ENCODE results near the gene KCNRG.

KCNRG gene

DNA sequence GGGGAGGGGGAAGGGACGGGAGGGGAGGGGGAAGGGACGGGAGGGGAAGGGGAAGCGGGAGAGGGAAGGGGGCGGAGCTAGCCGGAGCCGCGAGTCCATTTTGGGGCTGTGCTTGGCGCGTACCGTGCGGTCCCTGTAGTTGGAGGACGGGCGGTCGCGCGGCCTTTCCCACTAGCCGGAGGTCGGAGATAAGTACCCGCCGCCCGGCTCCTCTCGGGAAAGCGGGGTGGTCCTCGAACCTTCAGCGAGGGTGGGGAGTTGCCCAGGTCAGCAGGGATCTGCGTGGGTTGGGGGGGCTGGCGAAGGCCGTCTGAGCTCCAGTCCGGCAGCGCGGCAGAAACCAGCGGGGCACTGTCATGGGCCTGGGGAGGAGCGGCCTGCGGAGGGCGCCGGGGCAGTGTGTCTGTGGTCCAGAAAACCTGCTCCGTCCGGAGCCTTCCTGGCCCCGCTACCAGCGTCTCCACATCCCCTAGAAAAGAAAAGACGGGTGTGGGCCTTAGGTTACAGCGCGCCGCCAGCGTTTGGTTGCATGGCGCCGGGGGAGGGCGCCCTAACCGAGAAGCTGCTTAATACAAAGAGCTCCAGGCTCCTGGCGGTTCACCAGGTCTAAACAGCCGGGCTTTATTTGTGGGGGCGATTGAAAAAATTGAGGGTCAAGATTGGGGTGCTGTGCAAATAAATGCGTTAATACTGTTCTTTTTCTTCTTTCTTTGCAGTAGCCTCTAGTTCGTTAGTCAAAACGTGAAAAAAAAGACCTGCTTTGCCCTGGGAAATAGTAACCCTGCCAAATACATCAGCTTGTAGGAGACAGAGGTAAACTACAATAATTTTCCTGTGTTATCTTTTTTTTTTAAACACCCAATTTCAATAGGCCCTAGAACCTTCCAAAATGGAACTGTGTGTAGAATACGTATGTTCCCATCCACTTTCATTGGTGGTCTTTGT, 18.0 kb upstream of the KCNRG start, which contains the start of gene TRIM13:
Gene TRIM13 (plus strand): TSS at position 92 of the 945 bp plus-strand sequence. CDS start 14,899 bp downstream, outside the sequence.
- Mint-ChIP-seq H3K9me3 (no peaks in the 10 kb centered on the region), H3K4me1 (ENCODE audit: low read depth) (peaks cover 28% of the 10 kb centered on the region), H3K27ac (peak within 1 kb of the TSS; percentile 82), H3K27me3 (ENCODE audit: low read depth) (no peaks in the 10 kb centered on the region), H3K4me3 (peak within 1 kb of the TSS; percentile 84), H3K36me3 (ENCODE audit: low read depth) (peaks cover 31% of the 10 kb centered on the region)
- DNase-seq (ENCODE audit: low spot score) = peak; percentile 81

DNA sequence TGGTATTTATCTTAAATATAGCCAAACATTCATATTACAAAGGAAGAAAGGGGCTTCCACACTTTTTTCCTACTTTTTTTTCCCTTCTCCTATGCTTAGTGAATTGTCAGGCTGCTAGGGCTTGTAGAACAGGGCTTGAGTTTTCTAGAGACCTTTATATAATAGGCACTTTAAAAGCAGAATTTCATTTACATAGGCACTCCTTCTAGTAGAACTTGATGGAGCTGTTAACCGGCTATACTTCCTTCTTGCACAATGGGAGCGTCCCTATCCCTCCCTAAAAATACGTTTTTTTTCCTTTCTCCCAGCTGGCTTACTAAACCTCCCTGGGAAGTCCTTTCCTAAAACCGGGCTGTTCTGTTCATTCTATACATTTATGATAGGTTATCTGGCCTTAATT, 17.3 kb upstream of the KCNRG start:
- peaks cover 31% of the 10 kb centered on the region for H3K36me3 Mint-ChIP-seq (ENCODE audit: low read depth)
- peak overlapping the region; percentile 82 for H3K27ac Mint-ChIP-seq
- peak overlapping the region; percentile 84 for H3K4me3 Mint-ChIP-seq
- H3K9me3 Mint-ChIP-seq = no peaks in the 10 kb centered on the region
- no peak for DNase-seq (ENCODE audit: low spot score)
- peaks cover 28% of the 10 kb centered on the region for H3K4me1 Mint-ChIP-seq (ENCODE audit: low read depth)
- H3K27me3 Mint-ChIP-seq (ENCODE audit: low read depth) = no peaks in the 10 kb centered on the region

DNA sequence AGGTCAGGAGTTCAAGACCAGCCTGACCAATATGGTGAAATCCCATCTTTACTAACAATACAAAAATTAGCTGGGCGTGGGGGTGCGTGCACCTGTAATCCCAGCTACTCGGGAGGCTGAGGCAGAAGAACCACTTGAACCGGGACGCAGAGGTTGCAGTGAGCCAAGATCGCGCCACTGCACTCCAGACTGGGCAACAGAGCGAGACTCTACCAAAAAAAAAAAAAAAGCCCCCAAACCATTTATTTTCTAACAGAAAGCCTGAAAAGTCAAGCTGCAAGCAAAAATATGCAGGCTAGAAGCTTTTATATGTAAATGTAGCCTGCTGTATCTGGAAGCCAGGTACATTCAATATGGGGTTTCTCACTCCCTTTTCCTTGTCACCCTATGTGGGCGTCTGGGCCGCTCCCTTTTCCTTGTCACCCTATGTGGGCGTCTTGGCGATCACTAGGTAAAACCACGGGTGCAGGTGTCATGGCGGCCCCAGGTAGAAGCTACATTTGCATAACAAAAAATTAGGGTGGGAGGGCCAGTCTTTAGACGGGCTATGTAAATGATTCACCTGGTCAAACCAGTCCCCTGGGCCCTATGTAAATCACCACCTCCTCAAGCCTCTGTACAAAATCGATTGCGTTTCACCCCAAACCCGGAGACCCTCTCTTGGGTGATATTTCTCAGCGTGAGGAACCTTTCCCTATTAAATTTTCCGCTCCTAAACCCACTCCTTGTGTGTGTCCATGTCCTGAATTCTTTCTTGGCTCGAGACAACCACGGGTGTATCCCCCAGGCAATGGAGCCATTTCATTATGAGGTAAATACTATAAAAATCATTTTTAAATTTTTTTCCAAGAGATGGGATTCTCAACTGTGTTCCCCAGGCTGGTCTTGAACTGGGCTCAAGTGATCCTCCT, 16.3 kb upstream of the KCNRG start:
- Mint-ChIP-seq H3K9me3 (no peaks in the 10 kb centered on the region), H3K4me1 (ENCODE audit: low read depth) (peaks cover 30% of the 10 kb centered on the region), H3K27me3 (ENCODE audit: low read depth) (no peaks in the 10 kb centered on the region), H3K36me3 (ENCODE audit: low read depth) (peaks cover 37% of the 10 kb centered on the region), H3K27ac (no peak overlapping the region), H3K4me3 (peak overlapping the region; percentile 84)
- no peak for DNase-seq (ENCODE audit: low spot score)

DNA sequence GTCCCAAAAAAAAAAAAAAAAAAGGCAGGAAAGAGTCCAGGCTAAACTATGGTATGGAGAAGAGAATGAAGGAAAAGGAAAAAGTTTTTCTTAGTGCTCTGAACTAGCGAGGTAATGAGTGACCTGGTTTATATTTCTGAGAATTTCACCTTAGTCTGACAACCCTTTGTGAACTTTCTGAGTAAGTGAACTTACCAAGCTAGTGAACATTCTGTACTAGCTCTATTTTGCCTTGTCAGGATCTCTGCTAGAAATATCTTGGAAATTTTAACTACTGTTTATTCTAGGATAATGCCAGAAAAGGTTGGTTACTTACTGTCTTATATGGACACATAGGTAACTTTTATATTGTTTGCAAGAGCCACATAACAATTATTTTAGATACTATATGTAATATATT, 14.0 kb upstream of the KCNRG start:
- no peak for DNase-seq (ENCODE audit: low spot score)
- H3K9me3 Mint-ChIP-seq = no peaks in the 10 kb centered on the region
- H3K36me3 Mint-ChIP-seq (ENCODE audit: low read depth) = peaks cover 46% of the 10 kb centered on the region
- H3K27me3 Mint-ChIP-seq (ENCODE audit: low read depth) = no peaks in the 10 kb centered on the region
- H3K4me1 Mint-ChIP-seq (ENCODE audit: low read depth) = peaks cover 27% of the 10 kb centered on the region
- H3K27ac Mint-ChIP-seq = no peak overlapping the region
- H3K4me3 Mint-ChIP-seq = no peak overlapping the region

DNA sequence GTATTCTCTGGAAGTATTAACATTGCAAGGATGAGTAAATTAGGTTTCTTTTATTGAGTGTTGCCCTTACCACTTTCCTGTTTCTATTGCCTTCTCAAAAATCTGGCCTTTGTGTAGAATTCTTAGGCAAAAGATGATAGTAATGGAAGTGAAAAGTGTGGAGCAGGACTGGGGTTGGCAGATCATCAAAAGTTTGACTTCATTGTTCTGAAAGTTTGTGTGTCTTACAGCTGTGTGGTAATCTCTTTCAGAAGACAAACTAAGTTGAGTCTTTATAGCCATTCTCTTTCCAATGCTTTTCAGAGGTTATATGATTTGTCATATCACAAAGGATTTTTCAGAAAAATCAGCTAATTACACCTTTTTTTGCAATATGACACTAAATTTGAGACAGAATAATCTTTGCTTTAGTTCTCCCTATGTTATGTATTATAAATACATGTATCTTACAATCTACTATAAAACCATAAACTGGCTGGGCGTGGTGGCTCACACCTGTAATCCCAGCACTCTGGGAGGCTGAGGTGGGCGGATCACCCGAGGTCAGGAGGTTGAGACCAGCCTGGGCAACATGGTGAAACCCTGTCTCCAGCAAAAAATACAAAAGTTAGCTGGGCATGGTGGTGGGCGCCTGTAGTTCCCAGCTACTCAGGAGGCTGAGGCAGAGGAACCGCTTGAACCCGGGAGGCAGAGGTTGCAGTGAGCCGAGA, 8.7 kb upstream of the KCNRG start:
- DNase-seq (ENCODE audit: low spot score) = no peak
- no peaks in the 10 kb centered on the region for H3K27me3 Mint-ChIP-seq (ENCODE audit: low read depth)
- H3K4me3 Mint-ChIP-seq = no peak overlapping the region
- H3K9me3 Mint-ChIP-seq = no peaks in the 10 kb centered on the region
- peaks cover 58% of the 10 kb centered on the region for H3K36me3 Mint-ChIP-seq (ENCODE audit: low read depth)
- peaks cover 17% of the 10 kb centered on the region for H3K4me1 Mint-ChIP-seq (ENCODE audit: low read depth)
- H3K27ac Mint-ChIP-seq = no peak overlapping the region

DNA sequence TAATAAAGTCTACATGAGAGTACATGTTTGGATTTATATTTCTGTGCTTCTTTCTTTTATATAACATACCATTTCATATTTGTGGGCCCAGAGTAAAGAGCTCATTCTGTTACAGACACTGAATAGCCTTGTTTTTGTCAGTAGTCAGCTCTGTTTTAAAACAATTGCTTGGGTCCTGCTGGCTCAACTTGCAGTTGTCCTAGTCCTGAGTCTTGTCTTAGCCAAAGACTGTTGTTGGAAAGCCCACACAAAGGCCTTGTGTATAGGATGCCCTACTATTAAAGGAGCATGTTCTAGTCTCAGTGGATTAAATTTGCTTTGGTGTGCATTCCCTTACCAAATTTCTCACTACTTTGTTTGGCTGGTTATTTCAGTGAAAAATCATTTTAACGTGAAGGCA, 3.8 kb upstream of the KCNRG start:
- H3K36me3 Mint-ChIP-seq (ENCODE audit: low read depth) = peaks cover 65% of the 10 kb centered on the region
- H3K9me3 Mint-ChIP-seq = no peaks in the 10 kb centered on the region
- peaks cover 13% of the 10 kb centered on the region for H3K4me1 Mint-ChIP-seq (ENCODE audit: low read depth)
- no peak for DNase-seq (ENCODE audit: low spot score)
- H3K27ac Mint-ChIP-seq = no peak overlapping the region
- H3K4me3 Mint-ChIP-seq = no peak overlapping the region
- H3K27me3 Mint-ChIP-seq (ENCODE audit: low read depth) = no peaks in the 10 kb centered on the region

DNA sequence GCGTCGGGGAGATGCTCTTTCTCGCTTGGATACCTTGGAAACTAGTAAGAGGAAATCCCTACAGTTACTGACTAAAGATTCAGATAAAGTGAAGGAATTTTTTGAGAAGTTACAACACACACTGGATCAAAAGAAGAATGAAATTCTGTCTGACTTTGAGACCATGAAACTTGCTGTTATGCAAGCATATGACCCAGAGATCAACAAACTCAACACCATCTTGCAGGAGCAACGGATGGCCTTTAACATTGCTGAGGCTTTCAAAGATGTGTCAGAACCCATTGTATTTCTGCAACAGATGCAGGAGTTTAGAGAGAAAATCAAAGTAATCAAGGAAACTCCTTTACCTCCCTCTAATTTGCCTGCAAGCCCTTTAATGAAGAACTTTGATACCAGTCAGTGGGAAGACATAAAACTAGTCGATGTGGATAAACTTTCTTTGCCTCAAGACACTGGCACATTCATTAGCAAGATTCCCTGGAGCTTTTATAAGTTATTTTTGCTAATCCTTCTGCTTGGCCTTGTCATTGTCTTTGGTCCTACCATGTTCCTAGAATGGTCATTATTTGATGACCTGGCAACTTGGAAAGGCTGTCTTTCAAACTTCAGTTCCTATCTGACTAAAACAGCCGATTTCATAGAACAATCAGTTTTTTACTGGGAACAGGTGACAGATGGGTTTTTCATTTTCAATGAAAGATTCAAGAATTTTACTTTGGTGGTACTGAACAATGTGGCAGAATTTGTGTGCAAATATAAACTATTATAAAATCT, 2.7 kb upstream of the KCNRG start:
- H3K27ac Mint-ChIP-seq = no peak overlapping the region
- peaks cover 66% of the 10 kb centered on the region for H3K36me3 Mint-ChIP-seq (ENCODE audit: low read depth)
- DNase-seq (ENCODE audit: low spot score) = no peak
- no peak overlapping the region for H3K4me3 Mint-ChIP-seq
- no peaks in the 10 kb centered on the region for H3K27me3 Mint-ChIP-seq (ENCODE audit: low read depth)
- H3K9me3 Mint-ChIP-seq = no peaks in the 10 kb centered on the region
- peaks cover 10% of the 10 kb centered on the region for H3K4me1 Mint-ChIP-seq (ENCODE audit: low read depth)

DNA sequence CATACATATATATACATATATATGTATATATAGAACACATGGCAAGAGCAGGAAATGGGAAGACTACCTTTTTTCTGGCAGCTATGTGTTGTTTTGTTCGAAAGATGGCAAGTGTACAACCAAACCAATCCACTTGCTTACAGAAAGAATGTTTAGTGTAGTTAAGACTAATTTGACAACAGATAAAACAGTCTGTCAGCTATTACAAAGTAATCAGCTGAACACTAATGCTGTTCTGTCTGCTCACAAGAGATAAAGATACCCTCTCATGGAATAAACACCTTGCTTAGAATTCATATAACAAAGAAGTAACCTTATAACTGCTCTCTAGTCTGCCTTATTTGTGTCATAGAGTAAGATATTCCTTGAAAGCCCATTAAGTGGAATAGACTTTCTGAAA, 858 bp upstream of the KCNRG start:
- no peaks in the 10 kb centered on the region for H3K27me3 Mint-ChIP-seq (ENCODE audit: low read depth)
- no peak overlapping the region for H3K27ac Mint-ChIP-seq
- no peak for DNase-seq (ENCODE audit: low spot score)
- no peaks in the 10 kb centered on the region for H3K9me3 Mint-ChIP-seq
- H3K4me3 Mint-ChIP-seq = no peak overlapping the region
- H3K36me3 Mint-ChIP-seq (ENCODE audit: low read depth) = peaks cover 72% of the 10 kb centered on the region
- peaks cover 13% of the 10 kb centered on the region for H3K4me1 Mint-ChIP-seq (ENCODE audit: low read depth)

DNA sequence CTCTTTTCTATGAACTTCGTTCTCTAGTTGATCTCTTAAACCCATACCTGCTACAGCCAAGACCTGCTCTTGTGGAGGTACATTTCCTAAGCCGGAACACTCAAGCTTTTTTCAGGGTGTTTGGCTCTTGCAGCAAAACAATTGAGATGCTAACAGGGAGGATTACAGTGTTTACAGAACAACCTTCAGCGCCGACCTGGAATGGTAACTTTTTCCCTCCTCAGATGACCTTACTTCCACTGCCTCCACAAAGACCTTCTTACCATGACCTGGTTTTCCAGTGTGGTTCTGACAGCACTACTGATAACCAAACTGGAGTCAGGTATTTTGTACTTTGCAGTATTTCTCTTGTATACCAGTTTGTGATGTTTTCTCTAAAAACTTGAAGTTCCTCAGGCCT, 506 bp downstream of the KCNRG start:
- Mint-ChIP-seq H3K4me1 (ENCODE audit: low read depth) (peaks cover 10% of the 10 kb centered on the region), H3K9me3 (no peaks in the 10 kb centered on the region), H3K27ac (no peak overlapping the region), H3K36me3 (ENCODE audit: low read depth) (peaks cover 67% of the 10 kb centered on the region), H3K4me3 (no peak overlapping the region), H3K27me3 (ENCODE audit: low read depth) (no peaks in the 10 kb centered on the region)
- no peak for DNase-seq (ENCODE audit: low spot score)

DNA sequence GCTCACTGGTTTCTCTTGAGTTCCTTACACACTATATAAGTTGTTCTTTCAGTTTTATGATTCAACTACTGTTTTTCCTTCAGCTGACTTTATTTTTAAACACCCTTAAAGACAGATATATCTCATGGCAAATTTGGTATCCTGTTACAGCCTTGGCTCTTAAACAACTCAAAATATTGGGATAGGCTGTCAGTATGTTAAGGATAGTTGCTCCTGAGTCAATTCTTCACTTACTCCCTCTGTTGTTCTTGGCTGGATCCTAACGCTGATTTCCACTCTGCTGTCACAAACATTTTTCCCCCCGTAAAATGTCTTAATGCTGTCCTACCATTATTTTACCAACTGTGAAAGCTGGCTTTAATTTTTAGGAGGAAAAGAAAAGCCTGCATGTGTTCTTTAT, 1.2 kb downstream of the KCNRG start:
- no peak overlapping the region for H3K4me3 Mint-ChIP-seq
- no peak overlapping the region for H3K27ac Mint-ChIP-seq
- H3K9me3 Mint-ChIP-seq = no peaks in the 10 kb centered on the region
- no peak for DNase-seq (ENCODE audit: low spot score)
- peaks cover 6% of the 10 kb centered on the region for H3K4me1 Mint-ChIP-seq (ENCODE audit: low read depth)
- no peaks in the 10 kb centered on the region for H3K27me3 Mint-ChIP-seq (ENCODE audit: low read depth)
- H3K36me3 Mint-ChIP-seq (ENCODE audit: low read depth) = peaks cover 65% of the 10 kb centered on the region

DNA sequence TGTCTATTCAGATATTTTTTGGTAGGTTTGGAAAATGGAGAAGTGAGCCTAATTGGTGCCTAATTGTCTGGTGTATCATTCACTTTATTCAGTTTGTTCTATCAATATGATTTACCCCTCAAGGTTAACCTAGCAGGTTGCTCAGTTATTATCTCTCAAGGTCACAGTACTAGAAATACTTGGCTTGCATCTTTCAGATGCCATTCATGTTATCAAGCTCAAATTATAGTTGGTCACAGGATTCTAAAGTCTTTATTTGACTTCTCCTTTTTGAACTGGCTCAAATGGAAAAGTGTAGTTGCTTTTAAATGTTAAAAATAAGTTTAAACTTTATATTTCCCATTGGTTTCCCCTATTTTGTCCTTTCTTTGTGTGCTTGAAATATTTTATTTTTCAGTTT, 2.6 kb downstream of the KCNRG start:
- no peak for DNase-seq (ENCODE audit: low spot score)
- H3K4me3 Mint-ChIP-seq = no peak overlapping the region
- H3K27ac Mint-ChIP-seq = no peak overlapping the region
- no peaks in the 10 kb centered on the region for H3K9me3 Mint-ChIP-seq
- H3K4me1 Mint-ChIP-seq (ENCODE audit: low read depth) = peaks cover 6% of the 10 kb centered on the region
- H3K27me3 Mint-ChIP-seq (ENCODE audit: low read depth) = no peaks in the 10 kb centered on the region
- H3K36me3 Mint-ChIP-seq (ENCODE audit: low read depth) = peaks cover 52% of the 10 kb centered on the region

DNA sequence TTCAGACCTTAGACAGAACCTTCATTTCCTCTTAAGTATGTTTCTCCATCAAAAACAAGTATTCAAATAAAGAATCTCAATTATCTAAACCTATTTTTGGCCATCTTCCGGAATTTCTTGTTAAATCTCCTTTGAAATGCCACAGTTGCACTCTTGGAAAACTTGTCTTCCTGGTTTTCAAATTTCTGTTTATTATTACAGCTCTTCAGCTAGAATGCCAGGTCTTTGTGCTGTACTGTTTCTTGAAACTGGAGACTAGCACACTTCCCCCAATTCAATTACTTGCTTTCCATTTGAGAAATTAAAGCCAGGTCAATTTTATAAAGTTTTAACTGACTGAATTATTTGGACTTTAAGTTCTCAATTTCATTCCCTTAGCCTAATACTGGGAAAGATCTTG, 10.2 kb downstream of the KCNRG start:
- Mint-ChIP-seq H3K27me3 (ENCODE audit: low read depth) (no peaks in the 10 kb centered on the region), H3K4me3 (no peak overlapping the region), H3K4me1 (ENCODE audit: low read depth) (peaks cover 9% of the 10 kb centered on the region), H3K36me3 (ENCODE audit: low read depth) (peaks cover 53% of the 10 kb centered on the region), H3K27ac (no peak overlapping the region), H3K9me3 (no peaks in the 10 kb centered on the region)
- no peak for DNase-seq (ENCODE audit: low spot score)

All from T-helper 2 cell treated with Interferon-gamma antibody and Interleukin-4, amounts not matched to agents 5 μg/mL and 100 μg/mL, for 36 hours (primary cell).